ENCODE results near the gene PLK2. TPM values are rescaled to one million over a fixed set of nuclear protein-coding genes. Genes with fewer than 3 reads are reported as not detected.

The PLK2 gene
- total and polyA plus RNA-seq, 2 of the 4 experiments (the other 2 are of a cell fraction), result 129 to 337 TPM

- intact Hi-C loops (cut with micrococcal nuclease), result no loop called here
Observed at GRCh38 chr5:58499231-58499630, 39.3 kb upstream of the PLK2 start.

More at GRCh38 chr5:58499231-58499630, 39.3 kb upstream of the PLK2 start:
- Histone ChIP-seq H2BK15ac (ENCODE audit: low read depth, low read length) (no peak overlapping the region), H3K79me1 (ENCODE audit: low read depth in 1 of 2, low read length in 2 of 2) (no peaks in the 10 kb centered on the region), H2BK20ac (ENCODE audit: low read depth, low read length) (no peak overlapping the region), H2BK5ac (ENCODE audit: low read depth, low read length, poor library complexity, severe bottlenecking) (no peak overlapping the region), H3K9me1 (ENCODE audit: insufficient read depth, low read length) (no peaks in the 10 kb centered on the region), H3K4ac (ENCODE audit: low read depth, low read length) (no peak overlapping the region), H4K20me1 (ENCODE audit: insufficient read depth, low read length) (no peaks in the 10 kb centered on the region), H3K56ac (ENCODE audit: extremely low read depth, insufficient read depth, low read length) (no peak overlapping the region), H2AFZ (replicated peaks; ENCODE audit: low read length, poor library complexity) (no peak overlapping the region), H3K4me3 (ENCODE audit: insufficient read depth, low read depth, low read length) (no peak overlapping the region), H3K27me3 (ENCODE audit: control insufficient read depth, insufficient read depth, low read length) (peaks cover 7% of the 10 kb centered on the region), H3K27ac (ENCODE audit: insufficient read depth, low read length) (no peak overlapping the region), H2BK120ac (ENCODE audit: low read depth, low read length) (no peak overlapping the region), H3K18ac (ENCODE audit: low read depth, low read length) (no peak overlapping the region), H3K36me3 (ENCODE audit: control insufficient read depth, insufficient read depth, low read length) (no peaks in the 10 kb centered on the region), H3K9ac (ENCODE audit: low read depth, low read length) (no peak overlapping the region), H4K91ac (ENCODE audit: insufficient read depth, low read depth, low read length) (no peak overlapping the region), H3K14ac (replicated peaks; ENCODE audit: low read depth, low read length) (no peak overlapping the region), H2AK5ac (ENCODE audit: low read depth, low read length) (no peak overlapping the region), H3K9me3 (ENCODE audit: control insufficient read depth, insufficient read depth, low read length) (no peaks in the 10 kb centered on the region), H4K5ac (ENCODE audit: low read depth, low read length) (no peak overlapping the region), H3K4me1 (ENCODE audit: control insufficient read depth, insufficient read depth, low read length) (no peaks in the 10 kb centered on the region), H3K23ac (ENCODE audit: low read depth, low read length) (no peak overlapping the region), H2AK9ac (replicated peaks; ENCODE audit: low read depth, low read length, poor library complexity) (no peak overlapping the region), H4K8ac (ENCODE audit: low read depth in 2 of 2, low read length in 2 of 2) (no peak overlapping the region), H3K4me2 (ENCODE audit: low read depth, low read length) (no peak overlapping the region)
- ChIA-PET POLR2A (ENCODE audit: unreplicated experiment) (no interaction called here), CTCF (interaction anchor here (0.5 kb wide), 1 partner anchor 519 kb away, joined by 3 read pairs; no protein-coding TSS in a partner anchor)
- no CpG with 5 or more reads among the region's 3 CpGs for WGBS, 2 experiments (ENCODE audit: extremely low coverage in 2 of 2, insufficient read length in 1 of 2)
- no peak for TF ChIP-seq MXI1 (IDR thresholded peaks at IDR 0.05; ENCODE audit: borderline replicate concordance, low read depth, low read length)
- no peak for TF ChIP-seq POLR2A (IDR thresholded peaks at IDR 0.05; ENCODE audit: low read depth, low read length)
- no peak for TF ChIP-seq BHLHE40 (IDR thresholded peaks at IDR 0.05; ENCODE audit: low read depth, low read length)
- TF ChIP-seq ELK1 (IDR thresholded peaks at IDR 0.05; ENCODE audit: borderline replicate concordance, low read depth, low read length), result no peak
- no peak for TF ChIP-seq FOS (IDR thresholded peaks at IDR 0.05; ENCODE audit: low read depth, low read length)
- no peak for TF ChIP-seq RAD21 (IDR thresholded peaks at IDR 0.05; ENCODE audit: low read length)
- dilution Hi-C loops (cut with HindIII; ENCODE audit: low sequenced_read_pairs, unreplicated experiment), result no loop called here
- in situ Hi-C loops (cut with MboI; ENCODE audit: low sequenced_read_pairs), result loop anchor here (25.0 kb wide), 1 partner anchor 663 kb away; no protein-coding TSS in a partner anchor
- DNase-seq (no peak), ATAC-seq (ENCODE audit: low read depth) (no peak)
- BruUV-seq (replicated peaks), result no TSS peak

All from IMR-90 (cell line).